ENCODE data around the gene PRM3. TPM values are rescaled to one million over a fixed set of nuclear protein-coding genes. Genes with fewer than 3 reads are reported as not detected.

PRM3 gene
- total RNA-seq, 8 experiments from 2014 or later, result 1.9 TPM; not detected in 7

DNA sequence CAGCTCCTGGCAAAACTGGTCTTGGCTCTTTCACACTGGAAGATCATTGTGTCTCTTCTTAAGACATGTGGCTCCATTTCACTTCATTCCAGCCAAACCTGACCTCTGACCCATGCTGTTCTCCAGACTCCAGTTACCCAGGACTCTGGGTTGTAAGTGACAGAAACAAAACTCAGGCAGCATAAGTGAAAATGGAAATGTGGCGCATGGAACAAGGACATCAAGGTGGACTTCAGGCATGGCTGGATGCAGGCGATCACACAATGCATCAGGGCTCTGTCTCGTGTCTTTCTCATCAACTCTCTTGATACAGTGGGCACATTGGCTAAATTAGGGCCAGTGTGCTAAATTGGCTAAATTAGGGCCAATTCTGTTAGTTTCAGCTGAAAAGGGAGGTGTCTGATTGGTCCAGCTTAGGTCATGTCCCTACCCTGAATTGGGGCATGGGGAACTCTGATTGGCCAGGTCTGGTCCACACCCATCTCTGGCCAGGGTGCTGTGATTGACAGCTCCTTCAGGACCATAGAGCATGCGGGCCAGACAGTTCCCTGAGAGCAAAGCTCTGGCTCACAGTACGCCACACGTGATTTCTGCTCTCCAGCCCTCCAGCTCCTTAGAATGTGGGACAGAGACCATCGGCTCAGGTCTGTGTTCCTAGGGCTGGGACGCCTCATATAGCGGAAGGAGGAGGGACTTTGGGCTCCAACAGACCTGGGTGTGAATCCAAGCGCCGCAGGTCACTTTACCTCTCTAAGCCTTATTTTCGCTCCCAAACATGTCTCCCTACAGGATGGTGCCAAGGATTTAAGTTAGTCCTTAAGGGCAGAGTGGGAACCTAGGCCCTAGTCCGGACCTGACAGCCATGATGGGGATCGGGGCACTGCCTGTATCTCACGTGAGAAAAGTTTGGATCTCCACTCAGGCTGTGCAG is 34.9 kb downstream of the PRM3 start:
- 88 to 100% (median 100%) methylated on average over 1 to 10 of the region's 15 CpGs; no CpG with 5 or more reads in 1 of the 10 experiments for WGBS, 10 experiments
- Histone ChIP-seq H3K4me1 (replicated peaks in 1 of 2) (no peaks in the 10 kb centered on the region), H3K4me3 (no peak overlapping the region), H3K27ac (no peak overlapping the region)
- in situ Hi-C loops (cut with MboI; ENCODE audit: low pct_unique_long_range_greater_than_20kb in 2 of 9, low sequenced_read_pairs in 9 of 9, unreplicated experiment in 9 of 9), result no loop called here
- peak in 1 of 8 experiments; percentile 20 for ATAC-seq (replicated peaks in 6 of 8)

- Histone ChIP-seq H3K4me1 (replicated peaks in 1 of 2) (no peaks in the 10 kb centered on the region), H3K27ac (no peak overlapping the region), H3K4me3 (no peak overlapping the region)
- ATAC-seq (replicated peaks in 6 of 8), result no peak
- in situ Hi-C loops (cut with MboI; ENCODE audit: low pct_unique_long_range_greater_than_20kb in 2 of 9, low sequenced_read_pairs in 9 of 9, unreplicated experiment in 9 of 9), result no loop called here
- WGBS, 10 experiments, result 70 to 100% (median 91%) methylated on average over 1 to 8 of the region's 10 CpGs; no CpG with 5 or more reads in 3 of the 10 experiments
Observed at GRCh38 chr16:11236461-11237254, 36.8 kb downstream of the PRM3 start.

GRCh38 chr16:11235703-11235991 is 37.8 kb downstream of the PRM3 start:
- Histone ChIP-seq H3K27ac (no peak overlapping the region), H3K4me1 (replicated peaks in 1 of 2) (peaks cover 0 to 3% of the 10 kb centered on the region in 2 donors), H3K4me3 (no peak overlapping the region)
- 83 to 100% (median 93%) methylated on average over 1 to 3 of the region's 5 CpGs; no CpG with 5 or more reads in 3 of the 10 experiments for WGBS, 10 experiments
- in situ Hi-C loops (cut with MboI; ENCODE audit: low pct_unique_long_range_greater_than_20kb in 2 of 9, low sequenced_read_pairs in 9 of 9, unreplicated experiment in 9 of 9), result no loop called here
- ATAC-seq (replicated peaks in 6 of 8), result no peak

DNA sequence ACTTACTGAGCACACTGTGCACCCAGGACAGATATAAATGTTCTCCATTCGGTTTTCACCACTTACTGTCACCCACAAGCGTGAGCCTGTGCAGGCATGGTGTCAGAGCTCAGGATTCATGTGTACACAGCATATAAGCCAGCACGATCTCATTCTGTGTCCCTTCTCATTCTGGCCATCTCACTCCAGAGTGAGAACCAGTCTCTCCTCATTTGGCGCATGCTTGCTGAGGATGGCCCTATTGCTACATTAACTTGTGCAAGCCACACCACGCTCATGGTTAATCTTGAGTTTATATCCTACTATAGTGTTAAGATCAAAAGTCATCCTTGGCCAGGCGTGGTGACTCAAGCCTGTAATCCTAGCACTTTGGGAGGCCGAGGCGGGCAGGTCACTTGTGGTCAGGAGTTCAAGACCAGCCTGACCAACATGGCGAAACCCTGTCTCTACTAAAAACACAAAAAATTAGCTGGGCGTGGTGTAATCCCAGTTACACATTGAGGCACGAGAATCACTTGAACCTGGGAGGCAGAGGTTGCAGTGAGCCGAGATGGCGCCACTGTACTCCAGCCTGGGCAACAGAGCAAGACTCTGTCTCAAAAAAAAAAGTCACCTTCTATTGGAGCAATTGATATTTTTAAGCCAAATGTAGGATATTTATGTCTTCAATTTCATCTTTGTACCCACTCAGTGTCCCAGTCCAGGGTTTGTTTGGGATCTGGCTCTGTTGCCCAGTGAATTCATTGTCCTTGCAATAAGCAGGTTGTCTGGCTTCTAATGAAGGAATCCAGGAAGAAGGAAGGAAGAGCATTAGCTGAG is 38.3 kb downstream of the PRM3 start:
- ATAC-seq (replicated peaks in 6 of 8), result no peak
- H3K27ac ChIP-seq, result no peak overlapping the region
- no peak overlapping the region for H3K4me3 ChIP-seq
- 81 to 96% (median 95%) methylated on average over 4 to 11 of the region's 13 CpGs; no CpG with 5 or more reads in 3 of the 10 experiments for WGBS, 10 experiments
- in situ Hi-C loops (cut with MboI; ENCODE audit: low pct_unique_long_range_greater_than_20kb in 2 of 9, low sequenced_read_pairs in 9 of 9, unreplicated experiment in 9 of 9), result no loop called here
- H3K4me1 ChIP-seq (replicated peaks in 1 of 2), result peaks cover 0 to 3% of the 10 kb centered on the region in 2 donors

DNA sequence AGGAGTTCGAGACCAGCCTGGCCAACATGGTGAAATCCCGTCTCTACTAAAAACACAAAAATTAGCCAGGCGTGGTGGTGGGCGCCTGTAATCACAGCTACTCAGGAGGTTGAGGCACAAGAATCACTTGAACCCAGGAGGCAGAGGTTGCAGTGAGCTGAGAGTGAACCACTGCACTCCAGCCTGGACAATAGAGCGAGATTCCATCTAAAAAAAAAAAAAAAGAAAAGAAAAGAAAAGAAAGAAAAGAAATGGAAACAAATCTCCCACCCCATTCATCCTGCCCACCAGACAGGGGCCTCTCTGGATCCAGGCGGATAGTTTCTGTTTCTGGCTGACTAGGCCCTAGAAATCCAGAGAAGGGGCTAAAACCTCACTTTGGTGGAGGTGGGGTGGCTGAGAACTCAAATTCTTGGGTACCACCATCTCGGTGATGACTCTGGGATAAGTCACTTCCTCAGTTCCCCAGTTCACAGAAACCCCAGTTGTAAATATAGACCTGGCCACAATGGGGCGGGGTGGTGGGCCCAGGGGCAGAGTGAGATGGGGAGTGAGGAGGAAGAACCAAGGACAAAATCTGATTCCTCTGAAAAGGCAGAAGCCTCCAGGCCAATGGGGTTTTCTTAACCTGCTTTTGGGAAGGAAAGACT is 39.6 kb downstream of the PRM3 start:
- in situ Hi-C loops (cut with MboI; ENCODE audit: low pct_unique_long_range_greater_than_20kb in 2 of 9, low sequenced_read_pairs in 9 of 9, unreplicated experiment in 9 of 9), result no loop called here
- ATAC-seq (replicated peaks in 6 of 8), result no peak

GRCh38 chr16:11232852-11233726 is 40.3 kb downstream of the PRM3 start:
- Histone ChIP-seq H3K4me3 (no peak overlapping the region), H3K4me1 (replicated peaks in 1 of 2) (peaks cover 0 to 3% of the 10 kb centered on the region in 2 donors), H3K27ac (no peak overlapping the region)
- ATAC-seq (replicated peaks in 6 of 8), result no peak
- 20 to 100% (median 79%) methylated on average over 1 to 8 of the region's 35 CpGs; no CpG with 5 or more reads in 2 of the 10 experiments for WGBS, 10 experiments
- in situ Hi-C loops (cut with MboI; ENCODE audit: low pct_unique_long_range_greater_than_20kb in 2 of 9, low sequenced_read_pairs in 9 of 9, unreplicated experiment in 9 of 9), result no loop called here

More for the DNA sequence above, 39.6 kb downstream of the PRM3 start:
- Histone ChIP-seq H3K4me1 (replicated peaks in 1 of 2) (peaks cover 0 to 3% of the 10 kb centered on the region in 2 donors), H3K4me3 (no peak overlapping the region), H3K27ac (no peak overlapping the region)
- WGBS, 10 experiments, result 50 to 100% (median 80%) methylated on average over 1 to 5 of the region's 8 CpGs; no CpG with 5 or more reads in 1 of the 10 experiments

- Histone ChIP-seq H3K4me3 (no peak overlapping the region), H3K4me1 (replicated peaks in 1 of 2) (peaks cover 0 to 3% of the 10 kb centered on the region in 2 donors), H3K27ac (no peak overlapping the region)
- in situ Hi-C loops (cut with MboI; ENCODE audit: low pct_unique_long_range_greater_than_20kb in 2 of 9, low sequenced_read_pairs in 9 of 9, unreplicated experiment in 9 of 9), result no loop called here
- no peak for ATAC-seq (replicated peaks in 6 of 8)
- WGBS, 10 experiments, result 90 to 100% (median 100%) methylated on average over 1 of the region's 3 CpGs; no CpG with 5 or more reads in 7 of the 10 experiments
Observed at GRCh38 chr16:11232302-11232851, 41.1 kb downstream of the PRM3 start.

- in situ Hi-C loops (cut with MboI; ENCODE audit: low pct_unique_long_range_greater_than_20kb in 2 of 9, low sequenced_read_pairs in 9 of 9, unreplicated experiment in 9 of 9), result no loop called here
- H3K4me1 ChIP-seq (replicated peaks in 1 of 2), result peaks cover 0 to 3% of the 10 kb centered on the region in 2 donors
- no peak overlapping the region for H3K4me3 ChIP-seq
- peak in 1 of 8 experiments; percentile 21 for ATAC-seq (replicated peaks in 6 of 8)
- 20 to 100% (median 86%) methylated on average over 1 to 7 of the region's 10 CpGs for WGBS, 10 experiments
- H3K27ac ChIP-seq, result no peak overlapping the region
Observed at GRCh38 chr16:11231367-11231970, 42.0 kb downstream of the PRM3 start.

- in situ Hi-C loops (cut with MboI; ENCODE audit: low pct_unique_long_range_greater_than_20kb in 2 of 9, low sequenced_read_pairs in 9 of 9, unreplicated experiment in 9 of 9), result no loop called here
- Histone ChIP-seq H3K27ac (no peak overlapping the region), H3K4me1 (replicated peaks in 1 of 2) (peaks cover 0 to 3% of the 10 kb centered on the region in 2 donors), H3K4me3 (no peak overlapping the region)
- WGBS, 10 experiments, result 67 to 100% (median 80%) methylated on average over 1 to 3 of the region's 4 CpGs; no CpG with 5 or more reads in 5 of the 10 experiments
- no peak for ATAC-seq (replicated peaks in 6 of 8)
Observed at GRCh38 chr16:11229906-11230305, 43.5 kb downstream of the PRM3 start.

DNA sequence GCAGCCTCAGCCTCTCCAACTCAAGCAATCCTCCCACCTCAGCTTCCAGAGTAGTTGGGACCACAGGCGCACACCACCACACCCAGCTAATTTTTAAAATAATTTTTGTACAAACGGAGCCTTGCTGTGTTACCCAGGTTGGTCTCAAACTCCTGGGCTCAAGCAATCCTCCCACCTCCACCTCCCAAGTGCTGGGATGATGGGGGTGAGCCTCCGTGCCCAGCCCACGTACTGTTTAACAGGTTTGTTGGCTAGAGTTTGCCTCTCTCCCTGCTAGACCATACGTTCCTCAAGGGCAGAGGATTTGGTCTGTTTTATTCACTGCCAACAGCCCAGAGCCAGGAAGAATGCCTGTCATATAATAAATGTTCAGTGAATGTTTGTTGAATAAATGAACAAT is 44.0 kb downstream of the PRM3 start:
- no peak for ATAC-seq (replicated peaks in 6 of 8)

More for the DNA sequence above, 44.0 kb downstream of the PRM3 start:
- Histone ChIP-seq H3K4me3 (no peak overlapping the region), H3K4me1 (replicated peaks in 1 of 2) (peaks cover 0 to 3% of the 10 kb centered on the region in 2 donors), H3K27ac (no peak overlapping the region)
- WGBS, 10 experiments, result 40 to 96% (median 71%) methylated on average over 1 to 5 of the region's 5 CpGs; no CpG with 5 or more reads in 3 of the 10 experiments
- in situ Hi-C loops (cut with MboI; ENCODE audit: low pct_unique_long_range_greater_than_20kb in 2 of 9, low sequenced_read_pairs in 9 of 9, unreplicated experiment in 9 of 9), result no loop called here
